ENCODE results near the gene KRTAP19-7.

DNA sequence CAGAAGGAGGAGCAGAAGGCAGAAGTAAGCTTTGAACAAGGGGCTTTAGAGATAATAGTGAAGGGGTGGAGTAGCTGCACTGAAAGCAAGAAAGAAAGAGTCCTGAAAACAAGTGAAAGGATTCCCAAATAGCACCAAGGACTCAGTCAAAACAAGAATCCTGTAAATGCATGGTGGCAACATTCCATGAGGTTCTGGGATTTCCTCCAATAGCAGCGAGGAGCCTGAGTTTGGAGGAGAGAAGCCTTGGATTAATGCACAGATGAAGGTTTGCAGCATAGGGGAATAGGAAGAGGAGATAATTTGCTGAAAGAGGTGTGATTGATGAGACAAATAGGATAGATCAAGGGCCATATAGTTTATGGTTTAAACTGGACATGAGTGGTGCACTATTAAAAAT, 18.2 kb upstream of the KRTAP19-7 start:
- no peak for TF ChIP-seq BACH1 (IDR thresholded peaks at IDR 0.05; ENCODE audit: borderline replicate concordance)
- TF ChIP-seq, protein P1, sequence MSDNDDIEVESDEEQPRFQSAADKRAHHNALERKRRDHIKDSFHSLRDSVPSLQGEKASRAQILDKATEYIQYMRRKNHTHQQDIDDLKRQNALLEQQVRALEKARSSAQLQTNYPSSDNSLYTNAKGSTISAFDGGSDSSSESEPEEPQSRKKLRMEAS (IDR thresholded peaks at IDR 0.05; ENCODE audit: low read depth, low read length): no peak
- TF ChIP-seq EZH2 (IDR thresholded peaks at IDR 0.05; ENCODE audit: borderline replicate concordance, control insufficient read depth, low read depth, low read length): no peak
- TF ChIP-seq, protein P2, sequence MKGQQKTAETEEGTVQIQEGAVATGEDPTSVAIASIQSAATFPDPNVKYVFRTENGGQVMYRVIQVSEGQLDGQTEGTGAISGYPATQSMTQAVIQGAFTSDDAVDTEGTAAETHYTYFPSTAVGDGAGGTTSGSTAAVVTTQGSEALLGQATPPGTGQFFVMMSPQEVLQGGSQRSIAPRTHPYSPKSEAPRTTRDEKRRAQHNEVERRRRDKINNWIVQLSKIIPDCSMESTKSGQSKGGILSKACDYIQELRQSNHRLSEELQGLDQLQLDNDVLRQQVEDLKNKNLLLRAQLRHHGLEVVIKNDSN (IDR thresholded peaks at IDR 0.05; ENCODE audit: borderline replicate concordance, extremely low read length, insufficient read depth, low read depth, low read length): no peak
- no peak for TF ChIP-seq HDAC6 (IDR thresholded peaks at IDR 0.05; ENCODE audit: unreplicated experiment)

Data from GM12878 (cell line).